WTC11 (cell line): Measurements from ENCODE around the gene ELN.

Experiments
- ELF4 ChIP-seq: sonication (generic); formaldehyde crosslinking; IDR thresholded peaks from 2 replicates; pipeline ENCODE4 v1.8.1; 2022; ENCODE audit warnings: low read depth, mild to moderate bottlenecking, moderate library complexity, missing genetic modification reagents
- GTF2I ChIP-seq: fragments of 250-450 bp; sonication (Bioruptor Pico); conservative IDR thresholded peaks from 2 replicates; pipeline ENCODE4 v1.4.0; 2021; ENCODE audit warnings: mild to moderate bottlenecking
- HMGXB4 ChIP-seq: sonication (generic); formaldehyde crosslinking; IDR thresholded peaks from 2 replicates; pipeline ENCODE4 v1.8.1; 2023; ENCODE audit warnings: mild to moderate bottlenecking, moderate library complexity, missing genetic modification reagents
- TF ChIP-seq, protein P1 (sequence below): fragments of 200-600 bp; IDR thresholded peaks from 2 replicates; pipeline ENCODE4 v1.8.0; 2022; ENCODE audit warnings: antibody characterized with exemption
- TF ChIP-seq, protein P2 (sequence below): sonication (generic); formaldehyde crosslinking; IDR thresholded peaks from 2 replicates; pipeline ENCODE4 v1.8.1; 2022; ENCODE audit warnings: missing genetic modification reagents, borderline replicate concordance
- TF ChIP-seq, protein P3 (sequence below): sonication (generic); formaldehyde crosslinking; IDR thresholded peaks from 2 replicates; pipeline ENCODE4 v1.8.1; 2023; ENCODE audit warnings: mild to moderate bottlenecking, missing genetic modification reagents, moderate library complexity
- TF ChIP-seq, protein P4 (sequence below): fragments of 250-450 bp; sonication (Bioruptor Pico); IDR thresholded peaks from 2 replicates; pipeline ENCODE4 v1.9.0; 2021; ENCODE audit warnings: mild to moderate bottlenecking
- TF ChIP-seq, protein P5 (sequence below): fragments of 250-450 bp; sonication (Bioruptor Pico); IDR thresholded peaks from 2 replicates; pipeline ENCODE4 v2.1.2; 2022; ENCODE audit warnings: mild to moderate bottlenecking, moderate library complexity

DNA sequence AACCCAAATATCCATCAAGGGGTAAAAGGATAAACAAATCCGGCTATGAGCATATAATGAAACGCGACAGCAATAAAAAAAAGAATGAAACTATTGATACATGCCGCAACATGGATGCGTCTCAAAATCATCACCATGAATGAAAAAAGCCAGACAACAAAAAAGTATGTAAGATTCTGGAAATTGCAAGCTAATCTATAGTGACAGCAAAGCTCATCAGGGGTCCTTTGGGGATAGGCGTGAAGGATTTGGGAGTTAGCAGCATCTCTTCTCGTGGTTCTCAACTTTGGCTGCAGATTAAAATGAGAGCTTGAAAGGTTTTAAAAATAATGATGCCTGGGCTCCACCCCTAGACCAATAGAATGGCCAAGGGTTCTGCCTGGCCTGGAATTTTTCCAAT, 46.0 kb upstream of the ELN start:
- TF ChIP-seq, protein P1, sequence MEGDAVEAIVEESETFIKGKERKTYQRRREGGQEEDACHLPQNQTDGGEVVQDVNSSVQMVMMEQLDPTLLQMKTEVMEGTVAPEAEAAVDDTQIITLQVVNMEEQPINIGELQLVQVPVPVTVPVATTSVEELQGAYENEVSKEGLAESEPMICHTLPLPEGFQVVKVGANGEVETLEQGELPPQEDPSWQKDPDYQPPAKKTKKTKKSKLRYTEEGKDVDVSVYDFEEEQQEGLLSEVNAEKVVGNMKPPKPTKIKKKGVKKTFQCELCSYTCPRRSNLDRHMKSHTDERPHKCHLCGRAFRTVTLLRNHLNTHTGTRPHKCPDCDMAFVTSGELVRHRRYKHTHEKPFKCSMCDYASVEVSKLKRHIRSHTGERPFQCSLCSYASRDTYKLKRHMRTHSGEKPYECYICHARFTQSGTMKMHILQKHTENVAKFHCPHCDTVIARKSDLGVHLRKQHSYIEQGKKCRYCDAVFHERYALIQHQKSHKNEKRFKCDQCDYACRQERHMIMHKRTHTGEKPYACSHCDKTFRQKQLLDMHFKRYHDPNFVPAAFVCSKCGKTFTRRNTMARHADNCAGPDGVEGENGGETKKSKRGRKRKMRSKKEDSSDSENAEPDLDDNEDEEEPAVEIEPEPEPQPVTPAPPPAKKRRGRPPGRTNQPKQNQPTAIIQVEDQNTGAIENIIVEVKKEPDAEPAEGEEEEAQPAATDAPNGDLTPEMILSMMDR = no peak
- TF ChIP-seq ELF4 (CRISPR knock-in tag) (no peak), GTF2I (no peak), HMGXB4 (CRISPR knock-in tag) (no peak)
- TF ChIP-seq, protein P2, sequence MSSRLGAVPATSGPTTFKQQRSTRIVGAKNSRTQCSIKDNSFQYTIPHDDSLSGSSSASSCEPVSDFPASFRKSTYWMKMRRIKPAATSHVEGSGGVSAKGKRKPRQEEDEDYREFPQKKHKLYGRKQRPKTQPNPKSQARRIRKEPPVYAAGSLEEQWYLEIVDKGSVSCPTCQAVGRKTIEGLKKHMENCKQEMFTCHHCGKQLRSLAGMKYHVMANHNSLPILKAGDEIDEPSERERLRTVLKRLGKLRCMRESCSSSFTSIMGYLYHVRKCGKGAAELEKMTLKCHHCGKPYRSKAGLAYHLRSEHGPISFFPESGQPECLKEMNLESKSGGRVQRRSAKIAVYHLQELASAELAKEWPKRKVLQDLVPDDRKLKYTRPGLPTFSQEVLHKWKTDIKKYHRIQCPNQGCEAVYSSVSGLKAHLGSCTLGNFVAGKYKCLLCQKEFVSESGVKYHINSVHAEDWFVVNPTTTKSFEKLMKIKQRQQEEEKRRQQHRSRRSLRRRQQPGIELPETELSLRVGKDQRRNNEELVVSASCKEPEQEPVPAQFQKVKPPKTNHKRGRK (CRISPR knock-in tag) = no peak
- TF ChIP-seq, protein P3, sequence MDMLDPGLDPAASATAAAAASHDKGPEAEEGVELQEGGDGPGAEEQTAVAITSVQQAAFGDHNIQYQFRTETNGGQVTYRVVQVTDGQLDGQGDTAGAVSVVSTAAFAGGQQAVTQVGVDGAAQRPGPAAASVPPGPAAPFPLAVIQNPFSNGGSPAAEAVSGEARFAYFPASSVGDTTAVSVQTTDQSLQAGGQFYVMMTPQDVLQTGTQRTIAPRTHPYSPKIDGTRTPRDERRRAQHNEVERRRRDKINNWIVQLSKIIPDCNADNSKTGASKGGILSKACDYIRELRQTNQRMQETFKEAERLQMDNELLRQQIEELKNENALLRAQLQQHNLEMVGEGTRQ = no peak
- TF ChIP-seq, protein P4, sequence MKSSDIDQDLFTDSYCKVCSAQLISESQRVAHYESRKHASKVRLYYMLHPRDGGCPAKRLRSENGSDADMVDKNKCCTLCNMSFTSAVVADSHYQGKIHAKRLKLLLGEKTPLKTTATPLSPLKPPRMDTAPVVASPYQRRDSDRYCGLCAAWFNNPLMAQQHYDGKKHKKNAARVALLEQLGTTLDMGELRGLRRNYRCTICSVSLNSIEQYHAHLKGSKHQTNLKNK (CRISPR knock-in tag) = no peak
- TF ChIP-seq, protein P5, sequence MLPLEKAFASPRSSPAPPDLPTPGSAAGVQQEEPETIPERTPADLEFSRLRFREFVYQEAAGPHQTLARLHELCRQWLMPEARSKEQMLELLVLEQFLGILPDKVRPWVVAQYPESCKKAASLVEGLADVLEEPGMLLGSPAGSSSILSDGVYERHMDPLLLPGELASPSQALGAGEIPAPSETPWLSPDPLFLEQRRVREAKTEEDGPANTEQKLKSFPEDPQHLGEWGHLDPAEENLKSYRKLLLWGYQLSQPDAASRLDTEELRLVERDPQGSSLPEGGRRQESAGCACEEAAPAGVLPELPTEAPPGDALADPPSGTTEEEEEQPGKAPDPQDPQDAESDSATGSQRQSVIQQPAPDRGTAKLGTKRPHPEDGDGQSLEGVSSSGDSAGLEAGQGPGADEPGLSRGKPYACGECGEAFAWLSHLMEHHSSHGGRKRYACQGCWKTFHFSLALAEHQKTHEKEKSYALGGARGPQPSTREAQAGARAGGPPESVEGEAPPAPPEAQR (CRISPR knock-in tag) = no peak
